ENCODE results near the gene CEP19. TPM values are rescaled to one million over a fixed set of nuclear protein-coding genes. Genes with fewer than 3 reads are reported as not detected.
"Not testable (repeated sequence)": the region's sequence is repeated elsewhere in the genome, so short reads cannot be mapped to it uniquely, and the experiment has no call there.

CEP19 gene
- total RNA-seq, 2 donors from 2014 or later, result 3.1 to 4.5 TPM

DNA sequence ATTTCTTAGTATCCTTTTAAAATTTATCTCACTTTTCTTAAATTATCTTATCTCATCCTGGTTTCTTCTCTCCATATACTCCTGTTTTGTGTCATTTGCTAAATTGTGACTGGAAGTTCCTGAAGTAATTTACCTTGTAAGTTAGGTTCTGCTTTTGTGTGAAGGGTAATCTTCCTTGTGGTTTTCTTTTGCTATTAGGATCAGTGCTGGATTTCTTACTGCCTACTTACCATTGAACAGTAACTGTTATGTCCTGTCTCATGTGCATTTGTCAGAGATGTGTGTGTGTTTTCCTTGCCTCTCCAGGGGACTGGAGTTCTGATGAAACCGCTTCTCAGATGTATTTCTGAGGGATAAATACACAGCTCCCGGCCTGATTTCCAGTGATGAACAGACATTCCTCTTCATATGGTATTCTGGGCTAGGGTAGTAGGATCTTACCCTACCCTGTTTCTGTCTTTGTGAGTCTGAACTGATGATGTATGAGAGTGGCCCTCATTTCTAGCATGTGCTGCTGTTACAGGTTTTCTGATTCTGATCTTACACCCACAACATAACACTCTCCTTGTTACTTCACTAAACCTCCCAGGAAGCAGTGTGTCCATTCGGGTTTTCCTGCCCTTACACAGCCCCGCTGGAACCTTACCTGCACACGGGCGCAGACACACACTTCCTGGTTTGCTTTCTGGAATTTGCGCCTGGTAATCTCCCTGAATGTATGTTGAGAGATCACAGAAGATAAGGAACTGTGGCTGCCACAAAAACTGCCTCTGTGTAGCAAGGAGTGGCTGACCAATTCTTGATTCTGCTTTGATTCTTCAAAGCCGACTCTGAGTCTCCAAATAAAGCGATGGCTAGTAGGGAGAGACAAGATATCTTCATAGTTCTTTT, 42.3 kb upstream of the CEP19 start:
- no peak overlapping the region for H3K27ac ChIP-seq (ENCODE audit: low read depth, low read length)
- peaks cover 42% of the 10 kb centered on the region for H3K9me3 Mint-ChIP-seq
- H3K9ac ChIP-seq (ENCODE audit: extremely low read depth, low read length, poor library complexity, severe bottlenecking), result no peak overlapping the region
- TF ChIP-seq, protein P1, sequence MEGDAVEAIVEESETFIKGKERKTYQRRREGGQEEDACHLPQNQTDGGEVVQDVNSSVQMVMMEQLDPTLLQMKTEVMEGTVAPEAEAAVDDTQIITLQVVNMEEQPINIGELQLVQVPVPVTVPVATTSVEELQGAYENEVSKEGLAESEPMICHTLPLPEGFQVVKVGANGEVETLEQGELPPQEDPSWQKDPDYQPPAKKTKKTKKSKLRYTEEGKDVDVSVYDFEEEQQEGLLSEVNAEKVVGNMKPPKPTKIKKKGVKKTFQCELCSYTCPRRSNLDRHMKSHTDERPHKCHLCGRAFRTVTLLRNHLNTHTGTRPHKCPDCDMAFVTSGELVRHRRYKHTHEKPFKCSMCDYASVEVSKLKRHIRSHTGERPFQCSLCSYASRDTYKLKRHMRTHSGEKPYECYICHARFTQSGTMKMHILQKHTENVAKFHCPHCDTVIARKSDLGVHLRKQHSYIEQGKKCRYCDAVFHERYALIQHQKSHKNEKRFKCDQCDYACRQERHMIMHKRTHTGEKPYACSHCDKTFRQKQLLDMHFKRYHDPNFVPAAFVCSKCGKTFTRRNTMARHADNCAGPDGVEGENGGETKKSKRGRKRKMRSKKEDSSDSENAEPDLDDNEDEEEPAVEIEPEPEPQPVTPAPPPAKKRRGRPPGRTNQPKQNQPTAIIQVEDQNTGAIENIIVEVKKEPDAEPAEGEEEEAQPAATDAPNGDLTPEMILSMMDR (conservative IDR thresholded peaks at IDR 0.05), result no peak
- H3K4me1 Mint-ChIP-seq, result no peaks in the 10 kb centered on the region
- no peak overlapping the region for H3K4me3 Mint-ChIP-seq
- no peak for DNase-seq
- peak overlapping the region; percentile 36 for H3K27ac Mint-ChIP-seq
- peaks cover 68% of the 10 kb centered on the region for H3K9me3 ChIP-seq (ENCODE audit: control insufficient read depth, low read length)
- H3K36me3 ChIP-seq (ENCODE audit: control insufficient read depth, insufficient read depth, low read length), result peaks cover 61% of the 10 kb centered on the region
- whole genome bisulfite sequencing, 2 experiments (ENCODE audit: insufficient coverage in 1 of 2, insufficient read length in 1 of 2), result 95 to 96% methylated on average over 5 to 9 of the region's 9 CpGs
- H3K27me3 Mint-ChIP-seq (ENCODE audit: insufficient read depth), result no peaks in the 10 kb centered on the region
- no peaks in the 10 kb centered on the region for H3K4me1 ChIP-seq (ENCODE audit: control insufficient read depth, insufficient read depth, low read length)
- H3K4me3 ChIP-seq (ENCODE audit: low read length), result peak overlapping the region; percentile 47
- no peaks in the 10 kb centered on the region for H3K27me3 ChIP-seq (ENCODE audit: control insufficient read depth, insufficient read depth, low read length, poor library complexity, severe bottlenecking)
- peaks cover 83% of the 10 kb centered on the region for H3K36me3 Mint-ChIP-seq (ENCODE audit: low read depth)

GRCh38 chr3:196753201-196753600, 41.2 kb upstream of the CEP19 start:
- peaks cover 79% of the 10 kb centered on the region for H3K36me3 Mint-ChIP-seq (ENCODE audit: low read depth)
- 91 to 98% methylated on average over 7 to 8 of the region's 8 CpGs for WGBS, 2 experiments (ENCODE audit: insufficient coverage in 1 of 2, insufficient read length in 1 of 2)
- H3K4me1 Mint-ChIP-seq, result no peaks in the 10 kb centered on the region
- TF ChIP-seq, protein P1 (conservative IDR thresholded peaks at IDR 0.05), result no peak
- Histone ChIP-seq H3K9me3 (ENCODE audit: control insufficient read depth, low read length) (peaks cover 65% of the 10 kb centered on the region), H3K36me3 (ENCODE audit: control insufficient read depth, insufficient read depth, low read length) (peaks cover 71% of the 10 kb centered on the region), H3K4me3 (ENCODE audit: low read length) (no peak overlapping the region), H3K27me3 (ENCODE audit: control insufficient read depth, insufficient read depth, low read length, poor library complexity, severe bottlenecking) (no peaks in the 10 kb centered on the region), H3K4me1 (ENCODE audit: control insufficient read depth, insufficient read depth, low read length) (no peaks in the 10 kb centered on the region), H3K9ac (ENCODE audit: extremely low read depth, low read length, poor library complexity, severe bottlenecking) (no peak overlapping the region), H3K27ac (ENCODE audit: low read depth, low read length) (no peak overlapping the region)
- H3K27me3 Mint-ChIP-seq (ENCODE audit: insufficient read depth), result no peaks in the 10 kb centered on the region
- peak overlapping the region; percentile 1 for H3K27ac Mint-ChIP-seq
- no peak overlapping the region for H3K4me3 Mint-ChIP-seq
- H3K9me3 Mint-ChIP-seq, result peaks cover 39% of the 10 kb centered on the region
- no peak for DNase-seq

DNA sequence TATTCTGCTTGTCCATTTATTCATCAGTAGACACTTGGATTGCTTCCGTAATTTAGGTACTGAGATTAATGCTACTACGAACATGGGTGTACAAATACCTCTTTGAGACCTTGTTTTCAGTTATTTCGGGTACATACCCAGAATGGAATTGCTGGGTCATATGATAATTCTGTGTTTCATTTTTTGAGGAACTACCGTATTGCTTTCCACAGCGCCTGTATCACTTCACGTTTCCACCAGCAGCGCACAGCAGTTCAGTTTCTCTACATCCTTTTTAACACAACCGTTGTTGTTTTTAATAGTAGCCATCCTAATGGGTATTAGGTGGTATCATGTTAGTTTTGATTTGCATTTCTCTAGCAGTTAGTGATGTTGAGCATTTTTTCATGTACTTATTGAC, 37.1 kb upstream of the CEP19 start:
- Histone ChIP-seq H3K9ac (ENCODE audit: extremely low read depth, low read length, poor library complexity, severe bottlenecking) (no peak overlapping the region), H3K27me3 (ENCODE audit: control insufficient read depth, insufficient read depth, low read length, poor library complexity, severe bottlenecking) (no peaks in the 10 kb centered on the region), H3K27ac (ENCODE audit: low read depth, low read length) (no peak overlapping the region), H3K36me3 (ENCODE audit: control insufficient read depth, insufficient read depth, low read length) (peaks cover 47% of the 10 kb centered on the region), H3K4me1 (ENCODE audit: control insufficient read depth, insufficient read depth, low read length) (no peaks in the 10 kb centered on the region), H3K4me3 (ENCODE audit: low read length) (no peak overlapping the region), H3K9me3 (ENCODE audit: control insufficient read depth, low read length) (peaks cover 25% of the 10 kb centered on the region)
- 94 to 95% methylated on average over 8 of the region's 8 CpGs for WGBS, 2 experiments (ENCODE audit: insufficient coverage in 1 of 2, insufficient read length in 1 of 2)
- H3K27me3 Mint-ChIP-seq (ENCODE audit: insufficient read depth), result no peaks in the 10 kb centered on the region
- H3K4me3 Mint-ChIP-seq, result no peak overlapping the region
- H3K36me3 Mint-ChIP-seq (ENCODE audit: low read depth), result peaks cover 50% of the 10 kb centered on the region
- no peak for DNase-seq
- H3K4me1 Mint-ChIP-seq, result peaks cover 2% of the 10 kb centered on the region
- H3K27ac Mint-ChIP-seq, result no peak overlapping the region
- TF ChIP-seq, protein P1 (conservative IDR thresholded peaks at IDR 0.05), result no peak
- H3K9me3 Mint-ChIP-seq, result peaks cover 5% of the 10 kb centered on the region

- not testable (repeated sequence) for H3K4me1 Mint-ChIP-seq; H3K4me3 ChIP-seq (ENCODE audit: low read length); H3K9me3 ChIP-seq (ENCODE audit: control insufficient read depth, low read length); H3K27me3 ChIP-seq (ENCODE audit: control insufficient read depth, insufficient read depth, low read length, poor library complexity, severe bottlenecking); H3K4me1 ChIP-seq (ENCODE audit: control insufficient read depth, insufficient read depth, low read length); H3K9me3 Mint-ChIP-seq; H3K9ac ChIP-seq (ENCODE audit: extremely low read depth, low read length, poor library complexity, severe bottlenecking); H3K27ac ChIP-seq (ENCODE audit: low read depth, low read length); H3K27me3 Mint-ChIP-seq (ENCODE audit: insufficient read depth); H3K27ac Mint-ChIP-seq; H3K4me3 Mint-ChIP-seq; DNase-seq
- WGBS, 2 experiments (ENCODE audit: insufficient coverage in 1 of 2, insufficient read length in 1 of 2), result 97 to 100% methylated on average over 2 to 8 of the region's 10 CpGs
- H3K36me3 ChIP-seq (ENCODE audit: control insufficient read depth, insufficient read depth, low read length), result peaks cover 21% of the 10 kb centered on the region
- H3K36me3 Mint-ChIP-seq (ENCODE audit: low read depth), result peaks cover 20% of the 10 kb centered on the region
Observed at GRCh38 chr3:196743569-196743968, 31.5 kb upstream of the CEP19 start.
